Endometrial microvascular endothelial cells (primary cell): ENCODE data around the gene FASN. TPM values are rescaled to one million over a fixed set of nuclear protein-coding genes. Genes with fewer than 3 reads are reported as not detected.

Source experiments
- in situ Hi-C: cut with HindIII; loops from 2 replicates; pipeline ENCODE4 v1.10.0; 2017; ENCODE audit warnings: low sequenced_read_pairs, low pct_unique_long_range_greater_than_20kb; ENCODE audit errors: inconsistent ontology term
- total RNA-seq: library from RNA; depleted of rRNA; stranded (reverse); fragments of >200 nt; gene quantifications from one replicate; pipeline ENCODE4 v1.2.3, GENCODE V29; 2015; ENCODE audit errors: inconsistent ontology term

The FASN gene
- total RNA-seq, 1 donor from 2014 or later, result 76.7 TPM

- in situ Hi-C loops, result no loop called here
Observed at GRCh38 chr17:82091264-82092066, 6.6 kb downstream of the FASN start.

- in situ Hi-C loops, result no loop called here
Observed at GRCh38 chr17:82090549-82091263, 7.3 kb downstream of the FASN start.

DNA sequence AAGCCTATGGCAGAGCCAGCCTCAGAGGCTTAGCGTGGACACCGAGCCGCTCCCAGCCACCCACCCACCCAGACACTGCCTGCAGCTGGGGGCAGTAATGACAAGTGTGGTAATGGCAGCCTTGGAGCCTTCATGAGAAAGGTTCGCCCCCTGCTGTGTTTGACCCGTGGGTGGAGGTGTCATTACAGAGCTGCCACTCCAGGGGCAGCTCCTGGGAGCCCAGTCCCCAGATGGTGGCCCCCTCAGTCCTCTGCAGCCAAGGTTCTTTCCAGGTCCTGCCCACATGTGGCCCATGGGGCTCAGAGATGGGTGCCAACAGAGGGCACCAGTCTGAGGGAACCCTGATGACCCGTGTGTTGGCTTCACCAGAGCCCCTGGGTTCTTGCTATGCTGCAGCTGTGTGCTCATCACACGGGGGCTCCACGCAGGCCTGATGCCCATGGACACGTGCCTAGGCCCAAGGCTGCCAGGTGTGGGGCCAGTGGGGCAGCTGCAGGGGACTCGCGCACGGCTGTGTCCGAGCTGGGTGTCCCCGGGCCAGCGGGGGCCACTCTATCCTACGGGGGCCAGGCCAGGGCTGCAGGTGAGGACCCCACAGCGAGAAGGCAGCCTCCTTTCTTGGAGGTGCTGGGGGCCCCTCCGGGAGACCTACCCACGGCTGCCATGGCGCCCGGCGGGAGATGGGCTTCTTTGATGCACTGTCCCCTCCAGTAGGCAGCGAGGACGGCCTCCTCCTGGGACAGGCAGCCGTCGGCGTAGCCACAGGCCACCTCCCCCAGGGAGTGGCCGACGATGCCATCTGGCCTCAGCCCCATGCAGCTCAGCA lies 8.1 kb downstream of the FASN start:
- in situ Hi-C loops, result no loop called here

DNA sequence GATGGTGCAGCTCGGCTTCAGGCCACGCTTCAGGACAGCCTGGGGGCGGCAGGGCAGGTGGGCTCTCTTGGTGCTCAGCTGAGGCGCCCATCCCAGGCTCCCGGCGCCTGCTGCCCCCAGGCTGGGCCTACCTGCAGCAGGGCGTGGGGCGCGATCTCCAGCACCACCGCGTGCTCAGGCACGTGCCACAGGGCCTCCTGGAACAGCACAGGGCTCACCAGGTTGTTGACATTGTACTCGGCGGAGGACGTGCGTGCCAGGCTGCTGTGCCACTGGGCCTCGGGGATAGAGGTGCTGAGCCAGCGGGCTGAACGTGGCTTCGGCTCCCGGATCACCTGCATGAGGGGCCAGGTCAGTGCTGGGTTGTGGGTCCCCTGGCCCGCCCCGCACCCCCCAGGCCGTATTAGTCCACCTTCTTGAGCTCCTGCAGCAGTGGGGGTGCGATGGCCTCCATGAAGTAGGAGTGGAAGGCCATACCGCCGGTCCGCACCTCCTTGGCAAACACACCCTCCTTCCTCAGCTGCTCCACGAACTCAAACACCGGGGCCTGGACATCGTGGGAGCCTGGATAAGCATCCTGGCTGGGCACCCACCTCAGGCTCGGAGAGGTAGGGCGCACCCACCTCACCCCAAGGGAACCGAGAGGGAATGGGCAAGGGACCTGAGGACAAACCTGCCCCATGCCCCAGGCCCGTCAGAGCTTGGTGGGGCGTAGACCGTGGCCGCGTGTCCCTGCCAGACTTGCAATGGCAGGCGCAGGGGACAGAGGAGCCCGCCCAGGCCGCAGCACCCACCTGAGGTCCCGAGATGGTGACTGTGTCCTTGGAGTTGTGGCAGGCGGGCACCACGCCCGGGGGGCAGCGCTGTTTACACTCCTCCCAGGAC lies 9.0 kb downstream of the FASN start:
- in situ Hi-C loops, result no loop called here

DNA sequence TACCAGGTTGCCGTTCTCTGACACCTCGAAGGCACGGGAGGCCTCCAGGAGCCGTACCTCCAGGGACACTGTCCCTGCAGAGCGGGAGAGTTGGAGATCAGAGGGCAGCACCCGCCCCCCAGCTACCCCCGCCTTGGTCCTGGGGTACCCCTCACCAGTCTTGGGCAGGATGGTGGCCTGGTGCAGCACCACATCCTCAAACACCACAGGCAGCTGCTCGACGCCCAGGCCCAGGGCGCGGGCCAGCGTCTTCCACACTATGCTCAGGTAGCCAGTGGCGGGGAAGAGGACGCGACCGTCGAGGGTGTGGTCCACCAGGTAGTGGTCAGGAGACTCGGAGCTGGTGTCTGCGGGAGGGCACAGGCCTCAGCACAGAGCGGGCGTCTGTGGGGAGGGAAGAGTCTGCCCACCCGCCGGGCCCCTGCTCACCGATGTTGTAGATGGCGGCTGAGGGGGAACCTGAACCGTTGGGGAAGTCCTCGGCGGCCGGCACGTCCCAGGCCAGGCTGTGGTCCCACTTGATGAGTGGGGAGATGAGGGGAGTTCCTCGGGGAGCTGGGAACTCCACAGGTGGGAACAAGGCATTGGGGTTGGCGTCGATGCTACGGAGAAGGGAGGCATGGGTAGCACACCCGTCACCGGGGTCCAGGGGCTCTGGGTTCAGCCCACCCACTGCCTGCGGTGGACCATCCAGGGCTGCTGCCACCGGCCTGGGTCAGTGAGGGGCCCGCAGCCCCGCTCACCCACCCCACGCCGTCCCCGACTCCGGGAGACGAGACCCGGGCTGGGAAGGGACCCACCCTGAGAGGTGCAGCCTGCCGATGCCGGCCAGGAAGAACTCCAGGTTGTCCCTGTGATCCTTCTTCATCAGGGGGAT lies 9.8 kb downstream of the FASN start:
- in situ Hi-C loops, result no loop called here

- in situ Hi-C loops, result no loop called here
Observed at GRCh38 chr17:82086941-82087906, 10.8 kb downstream of the FASN start.

GRCh38 chr17:82085931-82086764 lies 11.9 kb downstream of the FASN start:
- in situ Hi-C loops, result no loop called here

DNA sequence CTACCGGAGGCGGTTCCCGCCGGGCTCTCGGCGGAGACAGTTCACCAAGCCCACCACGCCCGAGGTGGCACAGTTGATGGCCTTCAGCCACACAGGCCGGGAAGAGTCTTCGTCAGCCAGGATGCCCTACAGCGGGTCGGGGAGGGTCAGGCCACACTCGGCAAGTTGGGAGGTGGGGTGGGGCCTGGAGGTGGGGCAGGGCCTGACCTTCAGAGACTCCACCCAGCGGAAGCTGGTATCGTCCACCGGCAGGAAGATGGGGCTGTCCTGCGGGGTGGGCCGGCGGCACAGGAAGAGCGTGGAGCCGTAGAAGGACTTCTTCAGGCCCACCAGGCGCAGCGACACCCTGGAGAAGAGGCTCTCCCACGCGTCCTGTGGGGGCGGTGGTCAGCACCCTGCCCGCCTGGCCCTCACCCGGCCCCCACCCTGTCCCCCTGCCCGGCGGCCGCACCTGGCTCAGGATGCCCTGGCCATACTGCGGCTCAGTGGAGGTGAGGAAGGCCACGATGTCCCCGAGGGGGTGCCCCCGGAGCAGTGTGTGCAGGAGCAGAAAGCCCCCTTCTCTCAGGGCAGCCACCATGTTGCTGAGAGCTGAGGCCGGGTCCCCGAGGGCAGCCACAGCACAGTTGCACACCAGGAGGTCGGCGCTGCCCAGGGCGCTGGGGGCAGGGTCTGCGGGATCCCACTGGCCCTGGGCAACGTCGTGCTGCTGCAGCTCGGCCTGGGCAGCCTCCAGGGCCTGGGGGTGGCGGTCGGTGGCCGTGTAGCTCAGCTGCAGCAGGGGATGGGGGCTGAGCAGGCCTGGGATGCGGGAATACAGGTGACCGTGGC lies 12.8 kb downstream of the FASN start:
- in situ Hi-C loops, result no loop called here

GRCh38 chr17:82084373-82085030 lies 13.5 kb downstream of the FASN start:
- in situ Hi-C loops, result no loop called here

GRCh38 chr17:82083533-82084359 lies 14.3 kb downstream of the FASN start:
- in situ Hi-C loops, result no loop called here

DNA sequence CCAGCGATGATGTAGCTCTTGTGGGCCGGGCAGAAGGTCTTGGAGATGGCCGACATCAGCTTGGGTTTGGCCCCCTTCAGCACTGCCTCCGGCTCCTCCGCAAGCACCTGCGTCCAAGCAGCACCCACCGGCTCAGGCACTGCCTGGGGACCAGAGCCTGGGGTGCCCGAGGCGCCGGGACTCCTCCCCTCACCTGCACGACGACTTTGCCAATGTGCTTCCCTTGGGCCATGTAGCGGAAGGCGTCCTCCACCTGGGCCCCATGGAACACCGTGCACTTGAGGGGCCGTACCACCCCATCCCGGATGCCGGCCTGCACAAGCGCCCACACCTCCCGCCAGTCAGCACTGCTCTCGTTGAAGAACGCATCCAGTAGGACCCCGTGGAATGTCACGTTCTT lies 15.0 kb downstream of the FASN start:
- in situ Hi-C loops, result no loop called here

GRCh38 chr17:82082456-82082855 lies 15.6 kb downstream of the FASN start:
- in situ Hi-C loops, result no loop called here

DNA sequence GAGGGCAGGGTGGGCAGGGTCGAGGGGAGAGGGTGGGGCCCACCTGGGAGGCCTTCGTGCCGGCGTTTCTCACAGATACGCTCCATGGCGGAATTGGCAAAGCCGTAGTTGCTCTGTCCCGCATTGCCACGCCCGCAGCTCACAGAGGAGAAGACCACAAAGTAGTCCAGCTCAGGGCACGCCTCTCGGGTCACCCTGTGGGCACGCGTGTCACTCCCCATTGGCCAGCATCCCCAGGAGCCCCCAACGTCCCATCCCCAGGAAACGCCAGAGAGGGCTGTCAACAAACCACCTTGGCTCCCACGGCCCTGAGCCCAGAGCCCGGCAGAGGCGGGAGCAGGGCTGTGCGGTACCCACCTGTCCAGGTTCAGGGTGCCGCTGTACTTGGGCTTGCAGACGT lies 16.1 kb downstream of the FASN start:
- in situ Hi-C loops, result no loop called here

- in situ Hi-C loops, result no loop called here
Observed at GRCh38 chr17:82081546-82081945, 16.5 kb downstream of the FASN start.
